ENCODE measurements around the gene C2orf72.

C2orf72 gene

DNA sequence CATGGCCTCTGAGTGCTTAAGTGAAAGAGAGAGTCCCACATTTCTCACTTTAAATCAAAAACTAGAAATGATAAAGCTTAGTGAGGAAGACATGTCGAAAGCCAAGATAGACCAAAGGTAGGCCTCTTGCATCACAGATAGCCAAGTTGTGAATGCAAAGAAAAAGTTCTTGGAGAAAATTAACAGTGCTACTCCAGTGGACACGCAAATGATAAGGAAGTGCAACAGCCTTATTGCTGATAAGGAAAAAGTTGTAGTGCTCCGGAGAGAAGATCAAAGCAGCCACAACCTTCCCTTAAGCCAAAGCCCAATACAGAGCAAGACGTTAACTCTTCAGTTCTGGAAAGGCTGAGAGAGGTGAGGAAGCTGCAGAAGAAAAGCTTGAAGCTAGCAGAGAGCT is 51.4 kb downstream of the C2orf72 start:
- DNase-seq: no peak

DNA sequence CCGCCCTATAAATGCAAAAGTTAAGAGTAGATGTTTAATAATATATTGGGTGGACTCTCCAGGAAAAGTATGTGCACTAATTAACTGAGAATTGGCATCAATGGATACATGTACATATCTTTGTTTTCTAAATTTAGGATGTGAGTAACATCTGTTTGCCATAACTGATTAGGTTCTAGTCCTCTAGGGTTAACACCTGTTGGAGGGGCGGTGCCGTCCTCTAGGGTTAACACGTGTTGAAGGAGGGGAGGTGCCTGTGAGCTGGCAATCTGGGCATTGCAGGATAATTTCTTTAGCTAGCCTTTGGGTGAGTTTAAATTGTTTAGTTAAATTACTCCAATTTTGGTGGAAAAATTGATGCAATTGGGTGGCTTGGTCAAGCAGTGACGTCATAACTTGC is 56.6 kb downstream of the C2orf72 start:
- no peak for DNase-seq

DNA sequence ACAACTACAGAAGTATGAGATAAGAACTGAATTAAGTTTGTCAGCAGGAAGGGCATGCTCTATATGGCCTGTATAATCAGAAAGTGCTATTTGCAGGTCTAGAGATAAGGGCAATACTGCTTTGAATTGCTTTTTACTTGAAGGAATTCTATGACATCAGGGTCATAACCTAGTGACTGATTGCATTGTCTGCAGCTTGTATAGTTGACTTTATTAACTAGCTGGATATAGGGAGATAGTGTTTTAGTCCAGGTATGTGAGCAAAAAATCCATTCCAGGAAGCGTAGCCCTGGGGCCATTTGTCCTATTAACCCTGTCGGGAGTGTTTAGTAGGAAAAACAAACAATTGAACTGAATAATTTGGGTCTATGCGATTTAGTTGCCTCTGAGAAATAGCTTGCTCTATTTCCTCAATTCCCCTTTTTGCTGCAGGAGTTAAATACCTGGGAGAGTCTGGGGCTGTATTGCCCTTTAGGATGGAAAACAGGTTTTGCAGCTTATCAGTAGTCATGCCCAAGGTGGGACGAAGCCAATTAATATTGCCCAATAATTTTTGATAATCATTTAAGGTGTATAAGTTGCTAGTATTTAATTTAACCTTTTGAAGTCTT is 57.5 kb downstream of the C2orf72 start:
- no peak for DNase-seq

Measured in 8988T (cell line).